Endothelial cell of umbilical vein (primary cell): ENCODE measurements around the gene CGNL1. TPM values are rescaled to one million over a fixed set of nuclear protein-coding genes. Genes with fewer than 3 reads are reported as not detected.

ENCODE experiments used
- BruUV-seq: library from RNA; stranded (reverse); fragments of 400-500 nt; replicated peaks from 2 replicates; lab custom pipeline; 2021; lab: Mats Ljungman, UMichigan
- CTCF ChIA-PET: fragments of 300-600, 350-600 bp; sonication (Branson Sonifier 250); formaldehyde crosslinking; loops from one replicate; lab custom pipeline; 2021; ENCODE audit warnings: antibody characterized with exemption, inconsistent platforms; lab: Charles Lee
- POLR2A ChIA-PET: fragments of 300-600, 350-600 bp; sonication (Branson Sonifier 250); formaldehyde crosslinking; loops from one replicate; lab custom pipeline; 2021; ENCODE audit warnings: antibody characterized with exemption, inconsistent platforms; lab: Charles Lee
- DNase-seq: peaks from one replicate; pipeline ENCODE4 v3.0.0-alpha.2; 2011; ENCODE audit warnings: low read depth, low spot score
- FAIRE-seq: peaks from 2 replicates; lab custom pipeline; 2011; peaks lifted over from hg19 to GRCh38; lab: Jason Lieb, UNC
- H2AFZ ChIP-seq: 2 replicates; pipeline ENCODE4 v1.6.0; 2012; ENCODE audit warnings: low read depth, low read length, control low read depth, inconsistent platforms
- H3K27ac ChIP-seq: 2 replicates; pipeline ENCODE4 v1.5.1; 2011; ENCODE audit warnings: low read depth, mild to moderate bottlenecking, control low read depth, low read length, moderate library complexity; ENCODE audit not compliant: insufficient read depth
- H3K27me3 ChIP-seq, 2 experiments: 2 replicates each; pipeline versions ENCODE4 v1.6.0 to v1.6.1; 2011; ENCODE audit warnings: low read length in 2 of 2, mixed read lengths in 1 of 2; ENCODE audit not compliant: control insufficient read depth in 2 of 2, insufficient read depth in 2 of 2
- H3K36me3 ChIP-seq, 2 experiments: 2 replicates in 1 of 2; 3 replicates in 1 of 2; pipeline ENCODE4 v1.5.1; 2011; ENCODE audit warnings: low read length in 2 of 2, mild to moderate bottlenecking in 1 of 2, moderate library complexity in 1 of 2; ENCODE audit not compliant: control insufficient read depth in 2 of 2, insufficient read depth in 2 of 2; ENCODE audit errors: extremely low read depth in 1 of 2
- H3K4me1 ChIP-seq: 3 replicates; pipeline ENCODE4 v1.5.1; 2011; ENCODE audit warnings: mild to moderate bottlenecking, low read length; ENCODE audit not compliant: control insufficient read depth, insufficient read depth; ENCODE audit errors: extremely low read depth
- H3K4me2 ChIP-seq: 2 replicates; pipeline ENCODE4 v1.6.1; 2011; ENCODE audit warnings: low read length, control low read depth, mixed read lengths; ENCODE audit not compliant: insufficient read depth
- H3K4me3 ChIP-seq, 3 experiments: fragments of 200-600 bp in 1 of 3; sonication (generic), shearing (Covaris generic) in 1 of 3; replicated peaks in 1 of 3; 2 replicates each; pipeline ENCODE4 v1.5.1; 2011 to 2016; ENCODE audit warnings: control low read depth in 3 of 3, low read length in 3 of 3, mild to moderate bottlenecking in 2 of 3, inconsistent platforms in 1 of 3, low read depth in 1 of 3, moderate library complexity in 1 of 3; ENCODE audit not compliant: insufficient read depth in 1 of 3
- H3K79me2 ChIP-seq: 2 replicates; pipeline ENCODE4 v1.6.0; 2012; ENCODE audit warnings: low read length, inconsistent platforms; ENCODE audit not compliant: control insufficient read depth, insufficient read depth
- H3K9ac ChIP-seq: replicated peaks from 2 replicates; pipeline ENCODE3; 2011; ENCODE audit warnings: low read length, control low read depth; ENCODE audit not compliant: insufficient read depth; ENCODE audit errors: extremely low read depth
- H3K9me1 ChIP-seq: replicated peaks from 3 replicates; pipeline ENCODE4 v1.6.0; 2011; ENCODE audit warnings: mild to moderate bottlenecking, low read length; ENCODE audit not compliant: control insufficient read depth, insufficient read depth; ENCODE audit errors: extremely low read depth
- H3K9me3 ChIP-seq: replicated peaks from 2 replicates; pipeline ENCODE4 v1.5.1; 2012; ENCODE audit warnings: low read length, inconsistent platforms; ENCODE audit not compliant: control insufficient read depth, insufficient read depth
- H4K20me1 ChIP-seq: replicated peaks from 2 replicates; pipeline ENCODE3; 2011; ENCODE audit warnings: mild to moderate bottlenecking, low read length; ENCODE audit not compliant: control insufficient read depth, insufficient read depth; ENCODE audit errors: extremely low read depth
- EZH2 ChIP-seq: IDR thresholded peaks from 2 replicates; pipeline ENCODE4 v1.6.1; 2012; ENCODE audit warnings: borderline replicate concordance, low read depth, mild to moderate bottlenecking, moderate library complexity, low read length, inconsistent platforms; ENCODE audit not compliant: severe bottlenecking
- FOS ChIP-seq: IDR thresholded peaks from 2 replicates; pipeline ENCODE4 v1.6.1; 2011; ENCODE audit warnings: mild to moderate bottlenecking, low read length, moderate library complexity, borderline replicate concordance; ENCODE audit not compliant: insufficient read depth
- GATA2 ChIP-seq: IDR thresholded peaks from 2 replicates; pipeline ENCODE4 v1.7.0; 2011; ENCODE audit warnings: low read depth, mild to moderate bottlenecking, moderate library complexity, mixed read lengths, low read length; ENCODE audit not compliant: insufficient read length, insufficient read depth
- JUN ChIP-seq: IDR thresholded peaks from 2 replicates; pipeline ENCODE4 v1.6.1; 2011; ENCODE audit warnings: borderline replicate concordance, low read depth; ENCODE audit not compliant: insufficient read length, insufficient read depth
- MAX ChIP-seq: IDR thresholded peaks from 2 replicates; pipeline ENCODE4 v1.6.1; 2011; ENCODE audit not compliant: insufficient read depth, insufficient read length
- MYC ChIP-seq: IDR thresholded peaks from one replicate; pipeline ENCODE4 v1.6.1; 2011; ENCODE audit warnings: mild to moderate bottlenecking, low read depth, low read length
- POLR2A ChIP-seq: IDR thresholded peaks from 2 replicates; pipeline ENCODE4 v1.6.1; 2012; ENCODE audit warnings: low read depth, mild to moderate bottlenecking, control low read depth, low read length
- POLR2AphosphoS5 ChIP-seq: IDR thresholded peaks from 2 replicates; pipeline ENCODE4 v1.6.1; 2012; ENCODE audit warnings: low read depth, mild to moderate bottlenecking, control low read depth, low read length, moderate library complexity; ENCODE audit not compliant: insufficient read depth
- dilution Hi-C: fragments of 300-500 bp; cut with MboI; formaldehyde crosslinking; loops from one replicate; pipeline ENCODE4 v1.15.0; 2019; ENCODE audit warnings: low sequenced_read_pairs; ENCODE audit not compliant: extremely low pct_ligation_motif_present
- intact Hi-C: fragments of 100-400 bp; cut with micrococcal nuclease; formaldehyde crosslinking; loops from one replicate; pipeline ENCODE4 v1.10.0; 2022
- polyA plus RNA-seq, 4 experiments: library from polyadenylated mRNA; depleted of rRNA in 3 of 4; stranded (reverse) in 3 of 4; unstranded in 1 of 4; fragments of >200 nt; gene quantifications; 2 replicates each; pipeline versions ENCODE4 v1.2.1 to v1.2.3, GENCODE V29; 2011 to 2012; ENCODE audit warnings: missing spikeins in 1 of 4
- total RNA-seq: library from RNA; stranded (reverse); gene quantifications from 2 replicates; pipeline ENCODE4 v1.2.3, GENCODE V29; 2021
- TF ChIP-seq, protein P1 (sequence below), 2 donors: IDR thresholded peaks; 1 replicate in 1 of 2; 2 replicates in 1 of 2; pipeline ENCODE4 v1.5.1; 2011; ENCODE audit warnings: low read length in 2 of 2, mild to moderate bottlenecking in 2 of 2, moderate library complexity in 2 of 2, control low read depth in 1 of 2, inconsistent platforms in 1 of 2, low read depth in 1 of 2; ENCODE audit not compliant: insufficient read depth in 1 of 2; ENCODE audit errors: extremely low read depth in 1 of 2

CGNL1 gene
- total and polyA plus RNA-seq, 2 donors (not counting 3 experiments of a cell fraction or from before 2014, with no cell fraction given), result 6.9 to 27.1 TPM

GRCh38 chr15:57403566-57404325 lies 27.4 kb downstream of the CGNL1 start:
- Histone ChIP-seq H3K9me3 (no peaks in the 10 kb centered on the region), H3K9ac (no peak overlapping the region), H2AFZ (no peak overlapping the region), H4K20me1 (no peaks in the 10 kb centered on the region), H3K4me1 (peaks cover 7% of the 10 kb centered on the region), H3K79me2 (no peaks in the 10 kb centered on the region), H3K4me2 (no peak overlapping the region), H3K36me3 (no peaks in the 10 kb centered on the region), H3K27me3 (no peaks in the 10 kb centered on the region), H3K9me1 (no peaks in the 10 kb centered on the region), H3K27ac (no peak overlapping the region), H3K4me3 (no peak overlapping the region)
- DNase-seq (no peak), FAIRE-seq (peak; percentile 4)
- intact Hi-C loops (loop anchor here (1.0 kb wide), 1 partner anchor 8 kb away; no protein-coding TSS in a partner anchor), dilution Hi-C loops (no loop called here)
- CTCF ChIA-PET, result interaction anchor here (1.0 to 1.6 kb wide), 3 partner anchors 10 to 124 kb away, joined by 3 to 4 read pairs (median 4); no protein-coding TSS in a partner anchor
- POLR2A ChIA-PET, result no interaction called here
- TF ChIP-seq GATA2 (no peak), FOS (no peak), POLR2A (no peak), MAX (no peak), EZH2 (no peak), MYC (no peak), POLR2AphosphoS5 (no peak), JUN (no peak)
- TF ChIP-seq, protein P1, sequence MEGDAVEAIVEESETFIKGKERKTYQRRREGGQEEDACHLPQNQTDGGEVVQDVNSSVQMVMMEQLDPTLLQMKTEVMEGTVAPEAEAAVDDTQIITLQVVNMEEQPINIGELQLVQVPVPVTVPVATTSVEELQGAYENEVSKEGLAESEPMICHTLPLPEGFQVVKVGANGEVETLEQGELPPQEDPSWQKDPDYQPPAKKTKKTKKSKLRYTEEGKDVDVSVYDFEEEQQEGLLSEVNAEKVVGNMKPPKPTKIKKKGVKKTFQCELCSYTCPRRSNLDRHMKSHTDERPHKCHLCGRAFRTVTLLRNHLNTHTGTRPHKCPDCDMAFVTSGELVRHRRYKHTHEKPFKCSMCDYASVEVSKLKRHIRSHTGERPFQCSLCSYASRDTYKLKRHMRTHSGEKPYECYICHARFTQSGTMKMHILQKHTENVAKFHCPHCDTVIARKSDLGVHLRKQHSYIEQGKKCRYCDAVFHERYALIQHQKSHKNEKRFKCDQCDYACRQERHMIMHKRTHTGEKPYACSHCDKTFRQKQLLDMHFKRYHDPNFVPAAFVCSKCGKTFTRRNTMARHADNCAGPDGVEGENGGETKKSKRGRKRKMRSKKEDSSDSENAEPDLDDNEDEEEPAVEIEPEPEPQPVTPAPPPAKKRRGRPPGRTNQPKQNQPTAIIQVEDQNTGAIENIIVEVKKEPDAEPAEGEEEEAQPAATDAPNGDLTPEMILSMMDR (IDR thresholded peaks at IDR 0.05; ENCODE audit: extremely low read depth in 1 of 2, insufficient read depth in 1 of 2, low read depth in 1 of 2, low read length in 2 of 2), result no peak
- no TSS peak for BruUV-seq
